HepG2 (cell line): ENCODE results near the gene CHEK1. TPM values are rescaled to one million over a fixed set of nuclear protein-coding genes. Genes with fewer than 3 reads are reported as not detected.

Source experiments
- CREM ChIP-seq, 2 experiments: sonication (generic) in 1 of 2; formaldehyde crosslinking in 1 of 2; IDR thresholded peaks; 2 replicates each; pipeline versions ENCODE4 v1.4.0 to v1.6.1; 2016 to 2020; ENCODE audit warnings: antibody characterized with exemption in 1 of 2, mild to moderate bottlenecking in 1 of 2, missing genetic modification reagents in 1 of 2
- ELF1 ChIP-seq: sonication (generic); formaldehyde crosslinking; IDR thresholded peaks from 2 replicates; pipeline ENCODE4 v1.4.0; 2020; ENCODE audit warnings: missing genetic modification reagents
- ELF3 ChIP-seq: IDR thresholded peaks from 2 replicates; pipeline ENCODE4 v1.6.1; 2016; ENCODE audit warnings: missing genetic modification reagents, missing compliant biosample characterization
- ETS1 ChIP-seq: sonication (generic); formaldehyde crosslinking; IDR thresholded peaks from 2 replicates; pipeline ENCODE4 v1.4.0; 2020; ENCODE audit warnings: missing genetic modification reagents
- ETV6 ChIP-seq: sonication (generic); formaldehyde crosslinking; conservative IDR thresholded peaks from 2 replicates; pipeline ENCODE4 v1.4.0; 2020; ENCODE audit warnings: missing genetic modification reagents
- MBD4 ChIP-seq: IDR thresholded peaks from 2 replicates; pipeline ENCODE4 v1.6.1; 2012; ENCODE audit warnings: low read length, inconsistent platforms, borderline replicate concordance
- MEF2D ChIP-seq: sonication (generic); formaldehyde crosslinking; IDR thresholded peaks from 2 replicates; pipeline ENCODE4 v1.5.1; 2020; ENCODE audit warnings: mild to moderate bottlenecking, missing genetic modification reagents
- MIER2 ChIP-seq: IDR thresholded peaks from 2 replicates; pipeline ENCODE4 v1.6.1; 2016; ENCODE audit warnings: missing biosample characterization, missing genetic modification reagents
- MTERF4 ChIP-seq: sonication (generic); formaldehyde crosslinking; IDR thresholded peaks from 2 replicates; pipeline ENCODE4 v1.8.0; 2023; ENCODE audit warnings: mild to moderate bottlenecking, missing genetic modification reagents
- RBM22 ChIP-seq: fragments of 200-400 bp; formaldehyde crosslinking; optimal IDR thresholded peaks from 2 replicates; pipeline ENCODE3; 2017; ENCODE audit warnings: mild to moderate bottlenecking, low read length, moderate library complexity
- TMF1 ChIP-seq: sonication (generic); formaldehyde crosslinking; IDR thresholded peaks from 2 replicates; pipeline ENCODE4 v1.8.1; 2022; ENCODE audit warnings: low read depth, missing genetic modification reagents
- ZNF142 ChIP-seq: sonication (generic); formaldehyde crosslinking; IDR thresholded peaks from 2 replicates; pipeline ENCODE4 v1.4.0; 2020; ENCODE audit warnings: missing genetic modification reagents
- ZNF367 ChIP-seq: sonication (generic); formaldehyde crosslinking; IDR thresholded peaks from 2 replicates; pipeline ENCODE4 v1.4.0; 2020; ENCODE audit warnings: missing genetic modification reagents, borderline replicate concordance
- ZNF530 ChIP-seq: sonication (generic); formaldehyde crosslinking; IDR thresholded peaks from 2 replicates; pipeline ENCODE4 v1.5.0; 2020; ENCODE audit warnings: low read depth, mild to moderate bottlenecking, missing genetic modification reagents
- ZNF567 ChIP-seq: sonication (generic); formaldehyde crosslinking; IDR thresholded peaks from 2 replicates; pipeline ENCODE4 v1.8.1; 2023; ENCODE audit warnings: mild to moderate bottlenecking, missing genetic modification reagents, borderline replicate concordance
- ZNF639 ChIP-seq: conservative IDR thresholded peaks from 2 replicates; pipeline ENCODE4 v1.6.1; 2018; ENCODE audit warnings: missing genetic modification reagents
- ZNF816 ChIP-seq: sonication (generic); formaldehyde crosslinking; IDR thresholded peaks from 2 replicates; pipeline ENCODE4 v1.8.0; 2022; ENCODE audit warnings: missing genetic modification reagents, mild to moderate bottlenecking, borderline replicate concordance
- polyA plus RNA-seq, 8 experiments: library from polyadenylated mRNA; depleted of rRNA in 3 of 8; stranded (reverse) in 7 of 8; unstranded in 1 of 8; fragments of >200 nt; fragmentation: Illumina TruSeq in 4 of 8; extraction: Trizol in 4 of 8; gene quantifications; 2 replicates each; pipeline versions ENCODE4 v1.2.1 to v1.2.3, GENCODE V29; 2011 to 2016; ENCODE audit warnings: low read depth in 4 of 8, missing spikeins in 1 of 8, mixed read lengths in 1 of 8; ENCODE audit not compliant: insufficient read depth in 1 of 8
- total RNA-seq, 5 experiments: library from RNA; depleted of rRNA; stranded (reverse); fragments of >200 nt; fragmentation: Illumina TruSeq; extraction: Trizol; gene quantifications; 2 replicates each; pipeline ENCODE4 v1.2.3, GENCODE V29; 2016; ENCODE audit warnings: low read depth in 1 of 5

Gene CHEK1
- total and polyA plus RNA-seq, 2 of the 13 experiments (the other 11 are each of a cell fraction or from before 2014, with no cell fraction given), result 17.8 to 83.2 TPM

GRCh38 chr11:125625630-125626287 is 796 bp downstream of the CHEK1 start (continued):
- TF ChIP-seq ZNF816 (CRISPR knock-in tag) (peak; percentile 90; the same call in 1 of the 2 replicates), ZNF142 (CRISPR knock-in tag) (peak; percentile 95), MTERF4 (CRISPR knock-in tag) (peak; percentile 98), ZNF567 (CRISPR knock-in tag) (no peak), ETV6 (CRISPR knock-in tag) (peak; percentile 2; the same call in 1 of the 2 replicates), RBM22 (peak; percentile 87), CREM (IDR thresholded peaks at IDR 0.05) (peak; percentile 70), CREM (CRISPR knock-in tag; IDR thresholded peaks at IDR 0.05) (no peak), ZNF639 (CRISPR knock-in tag) (no peak), MIER2 (0 out of 2 replicates have a peak, but pooled peaks have one; percentile 31), TMF1 (CRISPR knock-in tag) (peak; percentile 76; the same call in 1 of the 2 replicates), ETS1 (CRISPR knock-in tag) (no peak), ELF1 (CRISPR knock-in tag) (peak; percentile 50; the same call in 1 of the 2 replicates), MEF2D (peak; percentile 80), ZNF367 (peak; percentile 89; the same call in 1 of the 2 replicates), ZNF530 (CRISPR knock-in tag) (no peak), ELF3 (CRISPR knock-in tag) (peak; percentile 44), MBD4 (no peak)
